GM21528 (cell line): Measurements from ENCODE around the gene CHAC2.
A peak's percentile ranks its signal among the peaks of the same experiment; 100 is the strongest.

Experiments used
- ATAC-seq: cut with Tn5 transposase; IDR thresholded peaks from one replicate; pipeline ENCODE4 v1.9.1; 2021; ENCODE audit warnings: mild to moderate bottlenecking, moderate library complexity; ENCODE audit not compliant: unreplicated experiment, low FRiP score

Gene CHAC2

GRCh38 chr2:53770264-53770663 is 2.7 kb downstream of the CHAC2 start:
- ATAC-seq, result no peak

GRCh38 chr2:53777134-53777533 is 9.5 kb downstream of the CHAC2 start:
- ATAC-seq, result no peak

- ATAC-seq, result no peak
These were observed 11.0 kb downstream of the CHAC2 start for GRCh38 chr2:53778536-53779162.

- ATAC-seq, result no peak
These were observed 12.5 kb downstream of the CHAC2 start for GRCh38 chr2:53780056-53780455.

GRCh38 chr2:53782676-53783075 is 15.1 kb downstream of the CHAC2 start:
- no peak for ATAC-seq

GRCh38 chr2:53784436-53784835 is 16.8 kb downstream of the CHAC2 start:
- ATAC-seq, result no peak

GRCh38 chr2:53785366-53785765 is 17.8 kb downstream of the CHAC2 start:
- no peak for ATAC-seq

- ATAC-seq, result peak; percentile 11
These were observed 18.7 kb downstream of the CHAC2 start for GRCh38 chr2:53786352-53786704.

- peak; percentile 97 for ATAC-seq
These were observed 19.4 kb downstream of the CHAC2 start, which contains the start of the genes ASB3 and ERLEC1 for GRCh38 chr2:53786705-53787613. Gene ASB3, minus strand, starts transcription at chr2:53786953. Its CDS starts 21,381 bp downstream, at chr2:53765572. Gene ERLEC1, plus strand, starts transcription at chr2:53787044. Its CDS starts 167 bp downstream, at chr2:53787211.

- no peak for ATAC-seq
These were observed 20.1 kb downstream of the CHAC2 start for GRCh38 chr2:53787614-53788289.

GRCh38 chr2:53793261-53793660 is 25.7 kb downstream of the CHAC2 start:
- ATAC-seq, result no peak

- no peak for ATAC-seq
These were observed 26.2 kb downstream of the CHAC2 start for GRCh38 chr2:53793821-53794220.

- ATAC-seq, result no peak
These were observed 33.9 kb downstream of the CHAC2 start for GRCh38 chr2:53801547-53801946.

- ATAC-seq, result no peak
These were observed 35.1 kb downstream of the CHAC2 start for GRCh38 chr2:53802617-53803151.

- no peak for ATAC-seq
These were observed 44.0 kb downstream of the CHAC2 start for GRCh38 chr2:53811601-53812000.

GRCh38 chr2:53813151-53813550 is 45.5 kb downstream of the CHAC2 start:
- ATAC-seq, result no peak

GRCh38 chr2:53818854-53819435 is 51.3 kb downstream of the CHAC2 start:
- ATAC-seq, result no peak

- ATAC-seq, result no peak
These were observed 52.0 kb downstream of the CHAC2 start for GRCh38 chr2:53819634-53820033.

- ATAC-seq, result no peak
These were observed 52.4 kb downstream of the CHAC2 start for GRCh38 chr2:53820048-53820447.

- ATAC-seq, result no peak
These were observed 53.1 kb downstream of the CHAC2 start for GRCh38 chr2:53820711-53821110.

- ATAC-seq, result no peak
These were observed 54.2 kb downstream of the CHAC2 start for GRCh38 chr2:53821810-53822209.
